ENCODE measurements around the gene ZSCAN10. TPM values are rescaled to one million over a fixed set of nuclear protein-coding genes. Genes with fewer than 3 reads are reported as not detected.

Gene ZSCAN10
- total RNA-seq, 1 experiment from 2014 or later = 0.76 TPM

GRCh38 chr16:3135126-3135715 is 36.1 kb upstream of the ZSCAN10 start:
- no peaks in the 10 kb centered on the region for H3K9me3 ChIP-seq (ENCODE audit: control insufficient read depth in 1 of 2, insufficient read depth in 1 of 2, low read depth in 1 of 2, low read length in 2 of 2)
- DNase-seq (ENCODE audit: low read depth, low spot score) (no peak), ATAC-seq (no peak)
- H3K4me3 ChIP-seq (replicated peaks in 1 of 2; ENCODE audit: low read depth in 1 of 2, low read length in 2 of 2) = peak overlapping the region; percentile 73 to 81
- H2AFZ ChIP-seq (ENCODE audit: low read depth, low read length, poor library complexity, severe bottlenecking) = no peak overlapping the region
- H3K4me1 ChIP-seq (ENCODE audit: control insufficient read depth in 1 of 2, insufficient read depth in 2 of 2, low read length in 2 of 2) = peaks cover 12 to 16% of the 10 kb centered on the region in 2 experiments
- peak overlapping the region; percentile 92 for H3K27ac ChIP-seq (ENCODE audit: low read depth, low read length)
- peaks cover 34% of the 10 kb centered on the region for H3K79me2 ChIP-seq (ENCODE audit: insufficient read depth, low read length)
- H3K9ac ChIP-seq (ENCODE audit: low read length) = peak overlapping the region; percentile 75
- H3K36me3 ChIP-seq (ENCODE audit: control insufficient read depth in 1 of 2, insufficient read depth in 2 of 2, low read length in 2 of 2) = peaks cover 0 to 4% of the 10 kb centered on the region in 2 experiments; a peak in 2 of 4 replicates
- H3K4me2 ChIP-seq (ENCODE audit: low read length) = peak overlapping the region; percentile 82
- no peaks in the 10 kb centered on the region for H3K9me2 ChIP-seq (ENCODE audit: insufficient read depth)
- H4K20me1 ChIP-seq (ENCODE audit: insufficient read depth) = no peaks in the 10 kb centered on the region
- intact Hi-C loops (cut with micrococcal nuclease) = loop anchor here (2.0 kb wide), 1 partner anchor 16 kb away; no protein-coding TSS in a partner anchor
- POLR2A ChIA-PET = interaction anchor here (0.6 to 3.1 kb wide), 13 partner anchors 8 to 452 kb away, joined by 3 to 34 read pairs (median 6); partner anchors contain the start of gene HCFC1R1
- BruUV-seq (replicated peaks) = TSS peak; percentile 73
- TF ChIP-seq ZBTB33 (IDR thresholded peaks at IDR 0.05; ENCODE audit: extremely low read depth, insufficient replicate concordance, low read length) (no peak), SIN3A (IDR thresholded peaks at IDR 0.05; ENCODE audit: low read depth) (0 out of 2 replicates have a peak, but pooled peaks have one; percentile 8)
- CTCF ChIA-PET = interaction anchor here (1.0 to 1.6 kb wide), 7 partner anchors 13 to 104 kb away, joined by 3 to 14 read pairs (median 4); no protein-coding TSS in a partner anchor
- RAD21 ChIA-PET (ENCODE audit: low non-redundant PET in 1 of 2, low total read pairs in 2 of 2, uncharacterized antibody in 2 of 2, unreplicated experiment in 2 of 2) = interaction anchor here (0.6 to 1.2 kb wide), 4 partner anchors 15 to 1739 kb away, joined by 4 to 8 read pairs (median 6); no protein-coding TSS in a partner anchor
- no peaks in the 10 kb centered on the region for H3K27me3 ChIP-seq (ENCODE audit: insufficient read depth, low read length)

All from HCT116 (cell line).